Lung (tissue), 12 donors: ENCODE results near the gene SLC22A2. TPM values are rescaled to one million over a fixed set of nuclear protein-coding genes. Genes with fewer than 3 reads are reported as not detected.

ENCODE experiments used
- ATAC-seq: fragments of 200-7000 bp; cut with Tn5 transposase; one replicate; pipeline ENCODE4 v1.9.1; 2020; ENCODE audit warnings: moderate number of reproducible peaks; ENCODE audit not compliant: insufficient read depth, low FRiP score
- DNase-seq, 3 donors: peaks; one replicate each; pipeline ENCODE4 v3.0.0-alpha.2; 2013 to 2017
- H3K27ac ChIP-seq, 2 donors: one replicate each; pipeline ENCODE4 v1.5.1; 2013; ENCODE audit warnings: mild to moderate bottlenecking in 2 of 2, moderate library complexity in 2 of 2, control low read depth in 1 of 2, inconsistent platforms in 1 of 2, low read depth in 1 of 2, low read length in 1 of 2
- H3K27me3 ChIP-seq, 3 donors: one replicate each; pipeline ENCODE4 v1.5.1; 2013; ENCODE audit warnings: low read length in 2 of 3; ENCODE audit not compliant: control insufficient read depth in 3 of 3, insufficient read depth in 3 of 3
- H3K36me3 ChIP-seq, 4 donors: one replicate each; pipeline ENCODE4 v1.5.1; 2013; ENCODE audit warnings: low read length in 4 of 4, mild to moderate bottlenecking in 1 of 4, moderate library complexity in 1 of 4; ENCODE audit not compliant: control insufficient read depth in 4 of 4, insufficient read depth in 4 of 4
- H3K4me1 ChIP-seq, 5 donors: one replicate each; pipeline ENCODE4 v1.5.1; 2013; ENCODE audit warnings: low read length in 5 of 5, mild to moderate bottlenecking in 2 of 5, moderate library complexity in 1 of 5; ENCODE audit not compliant: control insufficient read depth in 5 of 5, insufficient read depth in 5 of 5
- H3K4me3 ChIP-seq: one replicate; pipeline ENCODE4 v1.5.1; 2013; ENCODE audit warnings: mild to moderate bottlenecking, control low read depth, moderate library complexity
- H3K9ac ChIP-seq, 2 donors: one replicate each; pipeline ENCODE4 v1.5.1; 2013; ENCODE audit warnings: low read length in 2 of 2, control low read depth in 1 of 2; ENCODE audit not compliant: insufficient read depth in 1 of 2
- H3K9me3 ChIP-seq, 4 donors: one replicate each; pipeline ENCODE4 v1.5.1; 2013; ENCODE audit warnings: low read length in 3 of 4, mild to moderate bottlenecking in 1 of 4, moderate library complexity in 1 of 4; ENCODE audit not compliant: control insufficient read depth in 4 of 4, insufficient read depth in 3 of 4
- CTCF ChIP-seq: IDR thresholded peaks from 2 replicates; pipeline ENCODE4 v1.5.1; 2012; ENCODE audit warnings: mild to moderate bottlenecking; ENCODE audit errors: control extremely low read depth, extremely low read depth
- WGBS, 2 donors: extraction: QIAGEN DNeasy Blood & Tissue Kit; methylation state at CpG; one replicate each; pipeline ENCODE4 v1.1.7; 2013; 5-methylcytosine and 5-hydroxymethylcytosine counted together
- polyA plus RNA-seq, 2 donors: library from polyadenylated mRNA; stranded (reverse); fragments of 200-250 nt; gene quantifications; one replicate each; pipeline ENCODE4 v1.2.1, GENCODE V29; 2013
- total RNA-seq, 2 donors: library from RNA; depleted of rRNA in 1 of 2; stranded (reverse); fragments of >200 nt in 1 of 2; gene quantifications; one replicate each; pipeline ENCODE4 v1.2.1, GENCODE V29; 2014 to 2021
- donor health status: control.
- donor health status: control.
- donor health status: Bipolar disorder and iron deficiency.
- donor health status: healthy.
- donor health status: DM: yes; HTN: yes; CAD: no.

Gene SLC22A2
- total and polyA plus RNA-seq, 4 donors = not detected

GRCh38 chr6:160284575-160284974, 26.0 kb upstream of the SLC22A2 start:
- Histone ChIP-seq H3K27me3 (no peaks in the 10 kb centered on the region), H3K36me3 (no peaks in the 10 kb centered on the region), H3K4me1 (no peaks in the 10 kb centered on the region), H3K4me3 (no peak overlapping the region), H3K9me3 (peaks cover 0 to 2% (median 0%) of the 10 kb centered on the region in 4 donors), H3K9ac (no peak overlapping the region), H3K27ac (no peak overlapping the region)
- ATAC-seq = no peak
- DNase-seq = no peak
- 86 to 89% methylated on average over 2 of the region's 2 CpGs for WGBS, 2 donors
- TF ChIP-seq CTCF = no peak

GRCh38 chr6:160282444-160282843, 23.8 kb upstream of the SLC22A2 start:
- TF ChIP-seq CTCF = no peak
- no peaks in the 10 kb centered on the region for H3K4me1 ChIP-seq
- WGBS, 2 donors = 0 to 90% methylated on average over 1 of the region's 1 CpG
- DNase-seq = no peak
- no peak overlapping the region for H3K27ac ChIP-seq
- no peaks in the 10 kb centered on the region for H3K27me3 ChIP-seq
- peaks cover 0 to 2% (median 0%) of the 10 kb centered on the region in 4 donors for H3K9me3 ChIP-seq
- ATAC-seq = no peak
- no peak overlapping the region for H3K4me3 ChIP-seq
- no peaks in the 10 kb centered on the region for H3K36me3 ChIP-seq
- no peak overlapping the region for H3K9ac ChIP-seq

- no peaks in the 10 kb centered on the region for H3K27me3 ChIP-seq
- TF ChIP-seq CTCF = no peak
These were observed 21.2 kb upstream of the SLC22A2 start for GRCh38 chr6:160279850-160280249.

GRCh38 chr6:160278786-160279310, 20.2 kb upstream of the SLC22A2 start:
- peaks cover 0 to 4% (median 0%) of the 10 kb centered on the region in 5 donors for H3K4me1 ChIP-seq
- peaks cover 0 to 2% (median 0%) of the 10 kb centered on the region in 4 donors for H3K9me3 ChIP-seq
- no peaks in the 10 kb centered on the region for H3K27me3 ChIP-seq
- WGBS, 2 donors = 53 to 55% methylated on average over 11 to 12 of the region's 12 CpGs
- no peaks in the 10 kb centered on the region for H3K36me3 ChIP-seq
- no peak overlapping the region for H3K4me3 ChIP-seq
- H3K9ac ChIP-seq = no peak overlapping the region
- DNase-seq = no peak
- no peak for TF ChIP-seq CTCF
- no peak overlapping the region for H3K27ac ChIP-seq
- no peak for ATAC-seq

More at GRCh38 chr6:160279850-160280249, 21.2 kb upstream of the SLC22A2 start:
- Histone ChIP-seq H3K9me3 (peaks cover 0 to 2% (median 0%) of the 10 kb centered on the region in 4 donors), H3K9ac (no peak overlapping the region), H3K27ac (no peak overlapping the region), H3K4me3 (no peak overlapping the region), H3K36me3 (no peaks in the 10 kb centered on the region), H3K4me1 (peaks cover 0 to 4% (median 0%) of the 10 kb centered on the region in 5 donors)
- no peak for ATAC-seq
- WGBS, 2 donors = 49 to 90% methylated on average over 2 of the region's 2 CpGs
- no peak for DNase-seq
